Esophagus squamous epithelium (tissue), 4 donors: Measurements from ENCODE around the gene MYRFL.

Experiments
- CTCF ChIP-seq, 6 experiments: fragments of 450-650 bp in 4 of 6; fragments of 200-600 bp in 2 of 6; sonication (generic) in 2 of 6; IDR thresholded peaks; one replicate each; pipeline ENCODE4 v1.5.1; 2016 to 2019; ENCODE audit warnings: antibody characterized with exemption in 6 of 6, mild to moderate bottlenecking in 4 of 6, moderate library complexity in 4 of 6
- POLR2A ChIP-seq, 4 donors: fragments of 450-650 bp; IDR thresholded peaks; one replicate each; pipeline ENCODE4 v1.6.1; 2017; ENCODE audit warnings: antibody characterized with exemption in 4 of 4, mild to moderate bottlenecking in 4 of 4, moderate library complexity in 3 of 4

GRCh38 chr12:69981881-69982475, 157.0 kb downstream of the MYRFL start:
- TF ChIP-seq POLR2A (IDR thresholded peaks at IDR 0.05) (no peak), CTCF (IDR thresholded peaks at IDR 0.05) (no peak)
